Measurements from ENCODE around the gene SLC51B.

Gene SLC51B

DNA sequence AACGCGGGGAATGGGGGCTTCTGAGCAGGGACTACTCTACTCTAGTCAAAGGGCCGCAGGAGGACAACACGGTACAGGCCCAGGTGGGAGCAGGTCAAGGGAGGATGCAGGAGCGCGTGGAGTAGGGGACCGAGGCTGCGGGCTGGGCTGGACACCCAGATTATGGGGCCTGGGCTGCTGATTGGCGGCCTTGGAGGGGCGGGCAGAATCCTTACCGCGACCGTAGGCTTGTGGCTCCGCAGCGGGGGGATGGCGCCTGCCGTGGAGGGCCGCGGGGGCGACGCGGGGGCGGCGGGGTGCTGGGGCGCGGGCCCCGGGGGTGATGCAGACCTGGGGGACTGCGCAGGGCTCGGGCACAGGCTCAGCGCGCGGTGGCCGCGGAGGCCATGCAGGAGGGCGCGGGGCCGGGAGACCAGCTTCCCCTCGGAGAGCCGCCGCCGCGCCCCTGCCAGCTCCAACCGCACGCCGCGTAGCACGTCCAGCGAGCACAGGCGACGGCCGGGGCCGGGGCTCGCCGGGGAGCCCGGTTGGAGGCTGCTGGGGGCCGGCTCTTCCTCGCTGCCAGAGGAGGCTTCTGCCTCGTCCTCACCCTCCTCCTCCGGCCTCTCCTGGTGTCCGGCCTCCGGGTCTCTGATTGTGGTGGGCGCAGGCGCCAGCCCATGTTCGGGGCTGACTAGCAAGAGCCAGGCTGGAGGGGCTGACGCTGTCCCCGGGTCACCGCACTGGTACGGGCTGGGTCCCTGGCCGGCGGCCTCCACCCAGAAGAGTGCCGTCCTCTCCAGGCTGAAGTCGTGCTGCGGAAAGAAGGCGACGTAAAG lies 56.9 kb downstream of the SLC51B start:
- no peak for DNase-seq

GRCh38 chr15:65102912-65103311 lies 57.7 kb downstream of the SLC51B start:
- no peak for DNase-seq

Measured in CD4-positive, alpha-beta T cell treated with Interleukin-21 for 1 hour (primary cell).